ENCODE data around the gene ANO1. TPM values are rescaled to one million over a fixed set of nuclear protein-coding genes. Genes with fewer than 3 reads are reported as not detected.

The ANO1 gene
- polyA plus RNA-seq, 3 donors, result not detected

DNA sequence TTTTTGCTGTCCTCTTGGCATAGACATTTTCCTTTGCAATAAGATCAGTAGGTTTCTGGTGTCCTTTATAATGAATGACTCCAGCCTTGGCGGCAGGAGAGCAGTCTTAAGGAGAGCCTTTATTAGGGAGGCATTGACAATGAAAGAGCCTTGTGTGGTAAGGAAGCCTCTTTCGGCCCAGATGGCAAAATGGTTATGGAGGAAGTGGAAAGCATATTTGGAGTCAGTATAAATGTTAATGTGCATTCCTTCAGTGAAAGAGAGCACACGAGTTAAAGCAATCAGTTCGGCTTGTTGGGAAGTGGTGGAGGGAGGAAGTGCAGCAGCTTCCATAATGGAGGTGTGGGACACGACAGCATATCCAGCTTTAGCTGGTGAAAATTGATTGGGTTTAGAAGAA, 18.1 kb upstream of the ANO1 start:
- H3K27me3 Mint-ChIP-seq (ENCODE audit: low read depth in 3 of 3), result peaks cover 5 to 13% (median 8%) of the 10 kb centered on the region in 3 donors
- intact Hi-C loops (cut with micrococcal nuclease), result no loop called here
- H2AFZ ChIP-seq (ENCODE audit: insufficient read depth, low read depth, low read length, poor library complexity, severe bottlenecking), result no peak overlapping the region
- DNase-seq, result no peak
- no peaks in the 10 kb centered on the region for H3K4me1 ChIP-seq (ENCODE audit: control insufficient read depth in 1 of 2, insufficient read depth in 2 of 2, low read length in 2 of 2)
- H4K20me1 ChIP-seq (ENCODE audit: insufficient read depth, low read length), result no peaks in the 10 kb centered on the region
- no peak overlapping the region for H3K4me3 ChIP-seq (replicated peaks in 1 of 3; ENCODE audit: low read depth in 2 of 3, low read length in 3 of 3)
- peaks cover 0 to 16% (median 13%) of the 10 kb centered on the region in 7 donors for H3K9me3 Mint-ChIP-seq
- no peaks in the 10 kb centered on the region for H3K36me3 ChIP-seq (replicated peaks in 1 of 2; ENCODE audit: control insufficient read depth in 1 of 2, insufficient read depth in 2 of 2, low read length in 2 of 2)
- no peak overlapping the region for H3K27ac Mint-ChIP-seq
- H3K9ac ChIP-seq (ENCODE audit: insufficient read depth, low read length, poor library complexity, severe bottlenecking), result no peak overlapping the region
- H3K4me1 Mint-ChIP-seq, result no peaks in the 10 kb centered on the region
- H3K79me2 ChIP-seq (ENCODE audit: insufficient read depth, low read length), result no peaks in the 10 kb centered on the region
- no peaks in the 10 kb centered on the region for H3K36me3 Mint-ChIP-seq
- no peak overlapping the region for H3K4me2 ChIP-seq (replicated peaks; ENCODE audit: extremely low read depth, low read length, poor library complexity, severe bottlenecking)
- H3K4me3 Mint-ChIP-seq, result no peak overlapping the region
- no peak for TF ChIP-seq CTCF (IDR thresholded peaks at IDR 0.05)
- H3K27ac ChIP-seq (ENCODE audit: low read depth in 1 of 2, low read length in 2 of 2), result no peak overlapping the region
- no peaks in the 10 kb centered on the region for H3K9me3 ChIP-seq (replicated peaks in 1 of 2; ENCODE audit: control insufficient read depth in 1 of 2, insufficient read depth in 1 of 2, low read length in 2 of 2)
- 75% methylated on average over 5 of the region's 5 CpGs for WGBS (ENCODE audit: insufficient coverage)
- no peaks in the 10 kb centered on the region for H3K27me3 ChIP-seq (ENCODE audit: control insufficient read depth in 2 of 2, insufficient read depth in 2 of 2, low read length in 2 of 2)

DNA sequence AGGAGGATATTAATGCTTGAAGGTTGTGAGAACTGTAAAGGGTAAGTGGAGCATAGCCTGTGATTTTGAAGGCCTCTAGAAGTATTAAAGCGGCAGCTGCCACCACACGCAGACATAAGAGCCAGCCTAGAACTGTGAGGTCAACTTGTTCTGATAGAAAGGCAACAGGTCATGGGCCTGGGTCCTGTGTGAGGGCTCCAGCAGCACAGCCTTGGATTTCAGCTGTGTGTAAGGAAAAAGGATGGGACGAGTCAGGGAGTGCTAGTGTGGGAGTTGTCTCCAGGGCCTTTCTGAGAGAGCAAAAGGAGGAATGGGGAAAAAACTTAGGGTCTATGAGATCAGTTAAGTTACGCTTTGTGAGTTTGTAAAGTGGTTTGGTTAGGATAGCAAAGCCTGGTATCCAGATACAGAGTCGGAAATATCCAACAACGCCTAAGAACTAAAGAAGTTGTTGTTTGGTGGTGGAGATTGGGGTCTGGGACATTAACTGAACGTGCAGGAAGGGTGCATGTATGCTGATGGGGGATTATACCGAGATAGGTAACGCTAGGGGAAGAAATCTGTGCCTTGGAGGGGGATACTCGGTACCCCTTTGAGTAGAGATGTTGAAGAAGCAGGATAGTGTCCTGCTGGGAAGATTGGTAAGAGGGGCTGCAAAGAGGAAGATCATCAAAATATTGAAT, 17.4 kb upstream of the ANO1 start:
- H3K36me3 ChIP-seq (replicated peaks in 1 of 2; ENCODE audit: control insufficient read depth in 1 of 2, insufficient read depth in 2 of 2, low read length in 2 of 2), result no peaks in the 10 kb centered on the region
- no peak for TF ChIP-seq CTCF (IDR thresholded peaks at IDR 0.05)
- Mint-ChIP-seq H3K27me3 (ENCODE audit: low read depth in 3 of 3) (peaks cover 5 to 13% (median 10%) of the 10 kb centered on the region in 3 donors), H3K9me3 (peaks cover 0 to 15% (median 13%) of the 10 kb centered on the region in 7 donors), H3K4me3 (no peak overlapping the region), H3K4me1 (no peaks in the 10 kb centered on the region), H3K27ac (no peak overlapping the region), H3K36me3 (no peaks in the 10 kb centered on the region)
- H2AFZ ChIP-seq (ENCODE audit: insufficient read depth, low read depth, low read length, poor library complexity, severe bottlenecking), result no peak overlapping the region
- H3K4me3 ChIP-seq (replicated peaks in 1 of 3; ENCODE audit: low read depth in 2 of 3, low read length in 3 of 3), result no peak overlapping the region
- H3K4me1 ChIP-seq (ENCODE audit: control insufficient read depth in 1 of 2, insufficient read depth in 2 of 2, low read length in 2 of 2), result no peaks in the 10 kb centered on the region
- no peaks in the 10 kb centered on the region for H3K79me2 ChIP-seq (ENCODE audit: insufficient read depth, low read length)
- DNase-seq, result no peak
- 77% methylated on average over 10 of the region's 10 CpGs for WGBS (ENCODE audit: insufficient coverage)
- no peaks in the 10 kb centered on the region for H3K9me3 ChIP-seq (replicated peaks in 1 of 2; ENCODE audit: control insufficient read depth in 1 of 2, insufficient read depth in 1 of 2, low read length in 2 of 2)
- no peak overlapping the region for H3K4me2 ChIP-seq (replicated peaks; ENCODE audit: extremely low read depth, low read length, poor library complexity, severe bottlenecking)
- H3K27me3 ChIP-seq (ENCODE audit: control insufficient read depth in 2 of 2, insufficient read depth in 2 of 2, low read length in 2 of 2), result no peaks in the 10 kb centered on the region
- no peak overlapping the region for H3K27ac ChIP-seq (ENCODE audit: low read depth in 1 of 2, low read length in 2 of 2)
- H3K9ac ChIP-seq (ENCODE audit: insufficient read depth, low read length, poor library complexity, severe bottlenecking), result no peak overlapping the region
- no peaks in the 10 kb centered on the region for H4K20me1 ChIP-seq (ENCODE audit: insufficient read depth, low read length)
- intact Hi-C loops (cut with micrococcal nuclease), result no loop called here
